Measurements from ENCODE around the gene TMEM126B.

TMEM126B gene

GRCh38 chr11:85679576-85679975 lies 51.2 kb downstream of the TMEM126B start:
- ATAC-seq: no peak
- TF ChIP-seq BACH2 (CRISPR knock-in tag; IDR thresholded peaks at IDR 0.05; ENCODE audit: borderline replicate concordance) (no peak), CREB5 (CRISPR knock-in tag; IDR thresholded peaks at IDR 0.05; ENCODE audit: low read depth) (no peak), CSRNP3 (CRISPR knock-in tag; IDR thresholded peaks at IDR 0.05) (no peak), ESRRG (CRISPR knock-in tag; IDR thresholded peaks at IDR 0.05) (no peak), ZNF565 (CRISPR knock-in tag; conservative IDR thresholded peaks at IDR 0.05; ENCODE audit: low read depth) (no peak)

- no peak for ATAC-seq
Observed at GRCh38 chr11:85680897-85681296, 52.5 kb downstream of the TMEM126B start.

GRCh38 chr11:85682330-85683305 lies 54.2 kb downstream of the TMEM126B start:
- peak; percentile 54 for ATAC-seq
- TF ChIP-seq ZFP30 (CRISPR knock-in tag; IDR thresholded peaks at IDR 0.05) (no peak), TOX (CRISPR knock-in tag; IDR thresholded peaks at IDR 0.05; ENCODE audit: borderline replicate concordance) (no peak), OSR1 (CRISPR knock-in tag; IDR thresholded peaks at IDR 0.05) (no peak), SNAI2 (CRISPR knock-in tag; IDR thresholded peaks at IDR 0.05) (no peak), ZNF70 (CRISPR knock-in tag; IDR thresholded peaks at IDR 0.05) (no peak), POU6F1 (CRISPR knock-in tag; IDR thresholded peaks at IDR 0.05; ENCODE audit: borderline replicate concordance, low read depth) (no peak), ESRRG (CRISPR knock-in tag; IDR thresholded peaks at IDR 0.05) (no peak)

More at GRCh38 chr11:85680897-85681296, 52.5 kb downstream of the TMEM126B start:
- no peak for TF ChIP-seq SNAI2 (CRISPR knock-in tag; IDR thresholded peaks at IDR 0.05)
- TF ChIP-seq ISL1 (CRISPR knock-in tag; IDR thresholded peaks at IDR 0.05): no peak
- TF ChIP-seq ZC3H10 (CRISPR knock-in tag; IDR thresholded peaks at IDR 0.05): no peak
- no peak for TF ChIP-seq ARNTL (CRISPR knock-in tag; IDR thresholded peaks at IDR 0.05; ENCODE audit: borderline replicate concordance, low read depth)
- TF ChIP-seq TCF4 (CRISPR knock-in tag; IDR thresholded peaks at IDR 0.05; ENCODE audit: borderline replicate concordance): no peak
- no peak for TF ChIP-seq CREB5 (CRISPR knock-in tag; IDR thresholded peaks at IDR 0.05; ENCODE audit: low read depth)
- no peak for TF ChIP-seq ZFP3 (CRISPR knock-in tag; IDR thresholded peaks at IDR 0.05)
- no peak for TF ChIP-seq POU6F1 (CRISPR knock-in tag; IDR thresholded peaks at IDR 0.05; ENCODE audit: borderline replicate concordance, low read depth)
- TF ChIP-seq BACH2 (CRISPR knock-in tag; IDR thresholded peaks at IDR 0.05; ENCODE audit: borderline replicate concordance): no peak
- TF ChIP-seq ZNF70 (CRISPR knock-in tag; IDR thresholded peaks at IDR 0.05): no peak
- TF ChIP-seq ZNF565 (CRISPR knock-in tag; conservative IDR thresholded peaks at IDR 0.05; ENCODE audit: low read depth): no peak
- TF ChIP-seq ZNF8 (CRISPR knock-in tag; IDR thresholded peaks at IDR 0.05): no peak

GRCh38 chr11:85685125-85685819 lies 56.9 kb downstream of the TMEM126B start:
- ATAC-seq: peak; percentile 11
- TF ChIP-seq ESRRG (CRISPR knock-in tag; IDR thresholded peaks at IDR 0.05) (no peak), PATZ1 (CRISPR knock-in tag; IDR thresholded peaks at IDR 0.05; ENCODE audit: borderline replicate concordance) (no peak), OSR1 (CRISPR knock-in tag; IDR thresholded peaks at IDR 0.05) (no peak), ZFP3 (CRISPR knock-in tag; IDR thresholded peaks at IDR 0.05) (no peak), GLIS3 (CRISPR knock-in tag; IDR thresholded peaks at IDR 0.05) (no peak), PPARA (CRISPR knock-in tag; IDR thresholded peaks at IDR 0.05; ENCODE audit: borderline replicate concordance) (no peak), SNAI2 (CRISPR knock-in tag; IDR thresholded peaks at IDR 0.05) (no peak), ZNF565 (CRISPR knock-in tag; conservative IDR thresholded peaks at IDR 0.05; ENCODE audit: low read depth) (no peak), BACH2 (CRISPR knock-in tag; IDR thresholded peaks at IDR 0.05; ENCODE audit: borderline replicate concordance) (no peak), TOX (CRISPR knock-in tag; IDR thresholded peaks at IDR 0.05; ENCODE audit: borderline replicate concordance) (no peak), ZNF70 (CRISPR knock-in tag; IDR thresholded peaks at IDR 0.05) (no peak), ISL1 (CRISPR knock-in tag; IDR thresholded peaks at IDR 0.05) (no peak), ZFP30 (CRISPR knock-in tag; IDR thresholded peaks at IDR 0.05) (no peak), CREB5 (CRISPR knock-in tag; IDR thresholded peaks at IDR 0.05; ENCODE audit: low read depth) (no peak)

Data from SK-N-SH treated with all-trans-retinoic acid at 6 μM for 48 hours (cell line).